Hepatocyte (in vitro differentiated cells): ENCODE results near the gene FOXE3. TPM values are rescaled to one million over a fixed set of nuclear protein-coding genes. Genes with fewer than 3 reads are reported as not detected.

Source experiments
- DNase-seq: peaks from one replicate; pipeline ENCODE4 v3.0.0-alpha.2; 2016; ENCODE audit warnings: low spot score
- H2AFZ ChIP-seq: fragments of 200-600 bp; sonication (generic); 2 replicates; pipeline ENCODE4 v1.6.0; 2016; ENCODE audit warnings: antibody characterized with exemption, mild to moderate bottlenecking
- H3K27ac ChIP-seq: fragments of 200-600 bp; sonication (generic); 2 replicates; pipeline ENCODE4 v1.5.1; 2016; ENCODE audit warnings: mild to moderate bottlenecking
- H3K27me3 ChIP-seq: fragments of 200-600 bp; sonication (generic); 2 replicates; pipeline ENCODE4 v1.6.1; 2016
- H3K36me3 ChIP-seq: fragments of 200-600 bp; sonication (generic); replicated peaks from 2 replicates; pipeline ENCODE4 v1.5.1; 2016; ENCODE audit warnings: low read depth; ENCODE audit not compliant: insufficient read depth
- H3K4me1 ChIP-seq: fragments of 200-600 bp; sonication (generic); 2 replicates; pipeline ENCODE4 v1.5.1; 2016; ENCODE audit warnings: mild to moderate bottlenecking, moderate library complexity; ENCODE audit not compliant: insufficient read depth
- H3K4me2 ChIP-seq: fragments of 200-600 bp; sonication (generic); 2 replicates; pipeline ENCODE4 v1.6.0; 2016
- H3K4me3 ChIP-seq: fragments of 200-600 bp; sonication (generic); 2 replicates; pipeline ENCODE4 v1.5.1; 2016; ENCODE audit warnings: mild to moderate bottlenecking
- H3K79me2 ChIP-seq: fragments of 200-600 bp; sonication (generic); 2 replicates; pipeline ENCODE4 v1.6.0; 2017; ENCODE audit warnings: mild to moderate bottlenecking
- H3K9me2 ChIP-seq: fragments of 200-600 bp; sonication (generic); replicated peaks from 2 replicates; pipeline ENCODE4 v1.6.0; 2017; ENCODE audit warnings: mild to moderate bottlenecking; ENCODE audit not compliant: insufficient read depth
- H3K9me3 ChIP-seq: fragments of 200-600 bp; sonication (generic); 2 replicates; pipeline ENCODE4 v1.5.1; 2016; ENCODE audit warnings: low read depth, mild to moderate bottlenecking
- H4K20me1 ChIP-seq: fragments of 200-600 bp; sonication (generic); 2 replicates; pipeline ENCODE4 v1.6.0; 2016; ENCODE audit warnings: mild to moderate bottlenecking; ENCODE audit not compliant: insufficient read depth, poor library complexity, severe bottlenecking
- CTCF ChIP-seq: fragments of 200-600 bp; sonication (generic); IDR thresholded peaks from 2 replicates; pipeline ENCODE4 v1.5.1; 2016; ENCODE audit warnings: antibody characterized with exemption, mild to moderate bottlenecking; ENCODE audit not compliant: poor library complexity
- EZH2 ChIP-seq: fragments of 200-600 bp; sonication (generic); IDR thresholded peaks from 2 replicates; pipeline ENCODE4 v1.6.1; 2016; ENCODE audit warnings: antibody characterized with exemption, mild to moderate bottlenecking, borderline replicate concordance
- EZH2phosphoT487 ChIP-seq: fragments of 200-600 bp; sonication (generic); IDR thresholded peaks from one replicate; pipeline ENCODE4 v1.6.1; 2018; ENCODE audit warnings: antibody characterized with exemption, mild to moderate bottlenecking, low read depth, moderate library complexity; ENCODE audit not compliant: unreplicated experiment, severe bottlenecking
- WGBS: methylation state at CpG from one replicate; pipeline ENCODE4 v1.1.6; 2016; ENCODE audit warnings: low lambda C conversion rate; ENCODE audit errors: missing lambda C conversion rate; 5-methylcytosine and 5-hydroxymethylcytosine counted together
- polyA plus RNA-seq: library from polyadenylated mRNA; unstranded; fragments of >200 nt; fragmentation: Nextera tagmentation; extraction: Ambion mirVana; gene quantifications from 2 replicates; pipeline ENCODE4 v1.2.1, GENCODE V29; 2016
- total RNA-seq: library from RNA; depleted of rRNA; stranded (reverse); fragments of >200 nt; gene quantifications from 2 replicates; pipeline ENCODE4 v1.2.3, GENCODE V29; 2014

Gene FOXE3
- total and polyA plus RNA-seq, 2 experiments from 2014 or later, result not detected

- no peaks in the 10 kb centered on the region for H3K9me3 ChIP-seq
- WGBS, result 5% methylated on average over 70 of the region's 73 CpGs
- H3K36me3 ChIP-seq, result no peaks in the 10 kb centered on the region
- H3K27me3 ChIP-seq, result peaks cover 100% of the 10 kb centered on the region
- peaks cover 17% of the 10 kb centered on the region for H3K4me1 ChIP-seq
- no peak overlapping the region for H3K27ac ChIP-seq
- H3K79me2 ChIP-seq, result peaks cover 7% of the 10 kb centered on the region
- peak overlapping the region; percentile 30 for H2AFZ ChIP-seq
- no peak for TF ChIP-seq EZH2phosphoT487
- TF ChIP-seq CTCF, result no peak
- peak; percentile 91 for TF ChIP-seq EZH2
- no peak overlapping the region for H3K4me3 ChIP-seq
- peaks cover 9% of the 10 kb centered on the region for H4K20me1 ChIP-seq
- no peak for DNase-seq
- H3K9me2 ChIP-seq, result no peaks in the 10 kb centered on the region
- H3K4me2 ChIP-seq, result peak overlapping the region; percentile 81
These were observed 28.7 kb downstream of the FOXE3 start for GRCh38 chr1:47444562-47445465.

- H3K4me3 ChIP-seq, result no peak overlapping the region
- peaks cover 100% of the 10 kb centered on the region for H3K27me3 ChIP-seq
- H3K79me2 ChIP-seq, result peaks cover 7% of the 10 kb centered on the region
- no peak overlapping the region for H2AFZ ChIP-seq
- no peaks in the 10 kb centered on the region for H3K9me2 ChIP-seq
- no peak overlapping the region for H3K4me2 ChIP-seq
- H3K27ac ChIP-seq, result no peak overlapping the region
- peaks cover 9% of the 10 kb centered on the region for H4K20me1 ChIP-seq
- DNase-seq, result no peak
- TF ChIP-seq CTCF (no peak), EZH2phosphoT487 (peak; percentile 52)
- 36% methylated on average over 25 of the region's 25 CpGs for WGBS
- H3K9me3 ChIP-seq, result no peaks in the 10 kb centered on the region
- H3K36me3 ChIP-seq, result no peaks in the 10 kb centered on the region
- H3K4me1 ChIP-seq, result peaks cover 17% of the 10 kb centered on the region
These were observed 29.9 kb downstream of the FOXE3 start for GRCh38 chr1:47445823-47446550.

- Histone ChIP-seq H3K27ac (no peak overlapping the region), H3K4me3 (no peak overlapping the region), H3K9me3 (no peaks in the 10 kb centered on the region), H4K20me1 (peaks cover 8% of the 10 kb centered on the region), H3K27me3 (peaks cover 95% of the 10 kb centered on the region), H3K4me2 (no peak overlapping the region), H3K79me2 (no peaks in the 10 kb centered on the region), H3K4me1 (peaks cover 17% of the 10 kb centered on the region), H3K36me3 (no peaks in the 10 kb centered on the region), H2AFZ (no peak overlapping the region), H3K9me2 (no peaks in the 10 kb centered on the region)
- no peak for DNase-seq
- 63% methylated on average over 4 of the region's 4 CpGs for WGBS
- TF ChIP-seq EZH2phosphoT487 (no peak), EZH2 (no peak), CTCF (no peak)
These were observed 32.6 kb downstream of the FOXE3 start for GRCh38 chr1:47448462-47449222.
